Endothelial cell (in vitro differentiated cells): ENCODE data around the gene ARHGAP18. TPM values are rescaled to one million over a fixed set of nuclear protein-coding genes. Genes with fewer than 3 reads are reported as not detected.

Experiments
- DNase-seq: peaks from one replicate; pipeline ENCODE4 v3.0.0; 2021; ENCODE audit warnings: low spot score
- H3K27ac Mint-ChIP-seq: one replicate; pipeline ENCODE4 v1.8.0; 2021; ENCODE audit warnings: mixed read lengths, inconsistent platforms; ENCODE audit not compliant: unreplicated experiment
- H3K27me3 Mint-ChIP-seq: one replicate; pipeline ENCODE4 v1.8.0; 2021; ENCODE audit warnings: mild to moderate bottlenecking, moderate library complexity, mixed read lengths, inconsistent platforms; ENCODE audit not compliant: unreplicated experiment
- H3K36me3 Mint-ChIP-seq: one replicate; pipeline ENCODE4 v1.8.0; 2021; ENCODE audit warnings: mild to moderate bottlenecking, low read depth, mixed read lengths, inconsistent platforms; ENCODE audit not compliant: unreplicated experiment
- H3K4me1 Mint-ChIP-seq: one replicate; pipeline ENCODE4 v1.8.0; 2021; ENCODE audit warnings: mild to moderate bottlenecking, mixed read lengths, inconsistent platforms; ENCODE audit not compliant: unreplicated experiment
- H3K4me3 Mint-ChIP-seq: one replicate; pipeline ENCODE4 v1.8.0; 2021; ENCODE audit warnings: mild to moderate bottlenecking, mixed read lengths, inconsistent platforms; ENCODE audit not compliant: unreplicated experiment
- H3K9me3 Mint-ChIP-seq: one replicate; pipeline ENCODE4 v1.8.0; 2021; ENCODE audit warnings: mixed read lengths, inconsistent platforms; ENCODE audit not compliant: unreplicated experiment
- total RNA-seq: library from RNA; stranded (reverse); fragmentation: NEBNext Ultra II Directional; extraction: Animal tissue kit (Norgen Biotek cat#: 25700); gene quantifications from one replicate; pipeline ENCODE4 v1.2.1, GENCODE V29; 2021; ENCODE audit not compliant: unreplicated experiment
- TF ChIP-seq, protein P1 (sequence below): fragments of 200-600 bp; sonication (generic); IDR thresholded peaks from one replicate; pipeline ENCODE4 v1.5.0; 2021; ENCODE audit warnings: antibody characterized with exemption; ENCODE audit not compliant: unreplicated experiment

The ARHGAP18 gene
- total RNA-seq, 1 donor from 2014 or later: 102 TPM

DNA sequence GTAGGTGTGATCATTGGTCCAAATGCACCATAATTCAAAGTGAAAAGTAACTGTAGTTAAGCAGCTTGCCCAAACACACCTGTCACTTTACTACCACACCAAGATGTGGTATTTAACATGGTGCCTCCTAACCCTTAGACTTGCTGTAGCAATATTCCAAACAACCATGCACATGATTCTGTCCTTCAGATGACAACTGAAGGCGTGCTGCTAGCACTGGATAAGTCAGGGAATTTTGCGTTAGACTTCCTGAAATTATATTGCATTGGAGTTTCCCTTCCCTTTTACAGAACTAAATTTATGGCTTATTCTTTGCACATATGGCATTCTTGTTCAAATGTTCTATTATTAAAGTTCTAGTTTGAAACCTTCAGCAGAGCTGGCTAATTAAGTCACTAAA is 106.2 kb downstream of the ARHGAP18 start:
- H3K27me3 Mint-ChIP-seq: no peaks in the 10 kb centered on the region
- H3K4me1 Mint-ChIP-seq: peaks cover 14% of the 10 kb centered on the region
- no peak overlapping the region for H3K27ac Mint-ChIP-seq
- H3K36me3 Mint-ChIP-seq: peaks cover 28% of the 10 kb centered on the region
- H3K9me3 Mint-ChIP-seq: no peaks in the 10 kb centered on the region
- peak overlapping the region; percentile 3 for H3K4me3 Mint-ChIP-seq
- no peak for DNase-seq
- TF ChIP-seq, protein P1, sequence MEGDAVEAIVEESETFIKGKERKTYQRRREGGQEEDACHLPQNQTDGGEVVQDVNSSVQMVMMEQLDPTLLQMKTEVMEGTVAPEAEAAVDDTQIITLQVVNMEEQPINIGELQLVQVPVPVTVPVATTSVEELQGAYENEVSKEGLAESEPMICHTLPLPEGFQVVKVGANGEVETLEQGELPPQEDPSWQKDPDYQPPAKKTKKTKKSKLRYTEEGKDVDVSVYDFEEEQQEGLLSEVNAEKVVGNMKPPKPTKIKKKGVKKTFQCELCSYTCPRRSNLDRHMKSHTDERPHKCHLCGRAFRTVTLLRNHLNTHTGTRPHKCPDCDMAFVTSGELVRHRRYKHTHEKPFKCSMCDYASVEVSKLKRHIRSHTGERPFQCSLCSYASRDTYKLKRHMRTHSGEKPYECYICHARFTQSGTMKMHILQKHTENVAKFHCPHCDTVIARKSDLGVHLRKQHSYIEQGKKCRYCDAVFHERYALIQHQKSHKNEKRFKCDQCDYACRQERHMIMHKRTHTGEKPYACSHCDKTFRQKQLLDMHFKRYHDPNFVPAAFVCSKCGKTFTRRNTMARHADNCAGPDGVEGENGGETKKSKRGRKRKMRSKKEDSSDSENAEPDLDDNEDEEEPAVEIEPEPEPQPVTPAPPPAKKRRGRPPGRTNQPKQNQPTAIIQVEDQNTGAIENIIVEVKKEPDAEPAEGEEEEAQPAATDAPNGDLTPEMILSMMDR: no peak

GRCh38 chr6:129601323-129601722 is 108.7 kb downstream of the ARHGAP18 start:
- peaks cover 19% of the 10 kb centered on the region for H3K4me1 Mint-ChIP-seq
- TF ChIP-seq, protein P1: no peak
- H3K27ac Mint-ChIP-seq: no peak overlapping the region
- H3K36me3 Mint-ChIP-seq: peaks cover 20% of the 10 kb centered on the region
- H3K4me3 Mint-ChIP-seq: no peak overlapping the region
- H3K9me3 Mint-ChIP-seq: no peaks in the 10 kb centered on the region
- no peaks in the 10 kb centered on the region for H3K27me3 Mint-ChIP-seq
- DNase-seq: no peak

DNA sequence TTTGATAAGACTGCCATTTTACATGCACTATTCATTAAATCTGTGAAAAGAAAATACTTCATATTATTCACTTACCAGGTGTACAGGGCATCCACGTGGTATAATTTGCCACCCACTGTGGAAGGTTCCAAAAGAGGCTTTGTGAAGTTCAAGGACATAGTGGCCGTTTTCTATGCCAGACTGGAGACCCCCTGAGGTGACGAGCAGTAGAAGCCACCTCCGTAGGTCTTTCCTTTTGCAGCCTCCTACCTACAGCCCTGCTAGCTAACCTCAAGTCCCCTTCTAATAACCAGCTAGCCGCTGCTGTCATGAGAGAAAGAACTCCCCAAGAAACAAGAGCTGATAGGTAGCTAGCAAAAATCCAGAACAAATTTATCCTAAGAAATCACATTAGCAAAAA is 110.5 kb downstream of the ARHGAP18 start:
- no peak overlapping the region for H3K4me3 Mint-ChIP-seq
- H3K27ac Mint-ChIP-seq: no peak overlapping the region
- no peaks in the 10 kb centered on the region for H3K27me3 Mint-ChIP-seq
- no peaks in the 10 kb centered on the region for H3K9me3 Mint-ChIP-seq
- H3K4me1 Mint-ChIP-seq: peaks cover 19% of the 10 kb centered on the region
- no peak for DNase-seq
- H3K36me3 Mint-ChIP-seq: peaks cover 16% of the 10 kb centered on the region
- TF ChIP-seq, protein P1: no peak

GRCh38 chr6:129598244-129599187 is 111.5 kb downstream of the ARHGAP18 start:
- H3K27ac Mint-ChIP-seq: peak overlapping the region; percentile 68
- no peak overlapping the region for H3K4me3 Mint-ChIP-seq
- H3K4me1 Mint-ChIP-seq: peaks cover 19% of the 10 kb centered on the region
- H3K9me3 Mint-ChIP-seq: no peaks in the 10 kb centered on the region
- H3K36me3 Mint-ChIP-seq: peaks cover 12% of the 10 kb centered on the region
- peak; percentile 29 for DNase-seq
- no peaks in the 10 kb centered on the region for H3K27me3 Mint-ChIP-seq
- TF ChIP-seq, protein P1: peak; percentile 78
